ENCODE results near the gene USF2. TPM values are rescaled to one million over a fixed set of nuclear protein-coding genes. Genes with fewer than 3 reads are reported as not detected.

The USF2 gene
- total and polyA plus RNA-seq, 10 of the 15 experiments (the other 5 are each of a cell fraction or from before 2014, with no cell fraction given): 0.56 to 157 (median 65.5) TPM

- SMC1A ChIA-PET (ENCODE audit: uncharacterized antibody, unreplicated experiment): no interaction called here
- peaks cover 19% of the 10 kb centered on the region for H3K79me2 ChIP-seq (ENCODE audit: control insufficient read depth, insufficient read depth, low read length)
- no peak overlapping the region for H3K27ac ChIP-seq (ENCODE audit: control insufficient read depth, insufficient read depth)
- no peak overlapping the region for H3K4me3 ChIP-seq
- FAIRE-seq (no peak), DNase-seq (ENCODE audit: low read depth, low spot score) (no peak), ATAC-seq (no peak)
- H4K20me1 ChIP-seq (ENCODE audit: control insufficient read depth, insufficient read depth): no peaks in the 10 kb centered on the region
- RAD21 ChIA-PET (ENCODE audit: unreplicated experiment): no interaction called here
- POLR2A ChIA-PET: interaction anchor here (0.5 kb wide), 1 partner anchor 11 kb away, joined by 3 read pairs; no protein-coding TSS in a partner anchor
- 36% methylated on average over 4 of the region's 4 CpGs for WGBS (ENCODE audit: insufficient coverage, insufficient replicate concordance, low lambda C conversion rate, missing lambda C conversion rate)
- H3K36me3 ChIP-seq (ENCODE audit: control insufficient read depth in 2 of 2, insufficient read depth in 2 of 2, low read length in 1 of 2): peaks cover 0 to 4% of the 10 kb centered on the region in 2 experiments; a peak in 3 of 4 replicates
- in situ Hi-C loops (cut with MboI): no loop called here
- TF ChIP-seq RELA (IDR thresholded peaks at IDR 0.05; ENCODE audit: borderline replicate concordance, partially characterized antibody) (no peak), ZZZ3 (IDR thresholded peaks at IDR 0.05; ENCODE audit: control insufficient read depth, insufficient read length, low read depth) (no peak), YY1 (IDR thresholded peaks at IDR 0.05; ENCODE audit: low read depth, low read length) (no peak), IRF4 (IDR thresholded peaks at IDR 0.05; ENCODE audit: low read depth, low read length) (no peak), PBX3 (IDR thresholded peaks at IDR 0.05; ENCODE audit: insufficient replicate concordance, low read depth, low read length) (no peak), EP300 (IDR thresholded peaks at IDR 0.05; ENCODE audit: borderline replicate concordance in 1 of 2, control insufficient read depth in 1 of 2, low read depth in 2 of 2, low read length in 2 of 2) (no peak), EED (IDR thresholded peaks at IDR 0.05; ENCODE audit: low read depth) (no peak)
- no peaks in the 10 kb centered on the region for H3K27me3 ChIP-seq (replicated peaks in 1 of 2; ENCODE audit: control insufficient read depth in 2 of 2, insufficient read depth in 2 of 2, low read length in 1 of 2)
- intact Hi-C loops (cut with micrococcal nuclease; ENCODE audit: unreplicated experiment): loop anchor here (1.0 to 5.0 kb wide), 2 partner anchors 41 to 104 kb away; partner anchors contain the start of gene FXYD7
- BruUV-seq (replicated peaks): no TSS peak
- no peak overlapping the region for H2AFZ ChIP-seq (ENCODE audit: control insufficient read depth, low read depth, low read length)
- peaks cover 5% of the 10 kb centered on the region; the same call in 2 of the 3 replicates for H3K9me3 ChIP-seq (replicated peaks; ENCODE audit: control insufficient read depth, insufficient read depth, low read length)
- peaks cover 4% of the 10 kb centered on the region; the same call in 1 of the 2 replicates for H3K4me1 ChIP-seq (ENCODE audit: control insufficient read depth, insufficient read depth, low read length)
- no peak overlapping the region for H3K4me2 ChIP-seq (ENCODE audit: control insufficient read depth, insufficient read depth)
- CTCF ChIA-PET: no interaction called here
- no peak overlapping the region for H3K9ac ChIP-seq (ENCODE audit: control insufficient read depth, insufficient read depth, low read length)
Observed at GRCh38 chr19:35246466-35247092, 22.2 kb upstream of the USF2 start.
